Right atrium auricular region (tissue), 2 donors: Measurements from ENCODE around the gene EFNB3. TPM values are rescaled to one million over a fixed set of nuclear protein-coding genes. Genes with fewer than 3 reads are reported as not detected.

ENCODE experiments used
- DNase-seq: peaks from one replicate; pipeline ENCODE4 v3.0.0-alpha.2; 2019; ENCODE audit warnings: low spot score
- H3K27ac ChIP-seq, 2 donors: fragments of 200-600 bp; sonication (generic); 1 replicate in 1 of 2; 2 replicates in 1 of 2; pipeline ENCODE4 v1.5.1; 2016 to 2019
- H3K27me3 ChIP-seq, 2 donors: fragments of 200-600 bp; sonication (generic); one replicate each; pipeline versions ENCODE4 v1.5.1 to v1.6.0; 2017 to 2019
- H3K36me3 ChIP-seq: fragments of 200-600 bp; sonication (generic); one replicate; pipeline ENCODE4 v1.5.1; 2016
- H3K4me1 ChIP-seq, 2 donors: fragments of 200-600 bp; sonication (generic); one replicate each; pipeline versions ENCODE4 v1.5.1 to v1.6.0; 2017 to 2019
- H3K4me3 ChIP-seq, 2 donors: fragments of 200-600 bp; sonication (generic); 1 replicate in 1 of 2; 2 replicates in 1 of 2; pipeline ENCODE4 v1.5.1; 2017 to 2019; ENCODE audit warnings: mild to moderate bottlenecking in 1 of 2, moderate library complexity in 1 of 2
- H3K9me3 ChIP-seq, 2 donors: fragments of 200-600 bp; sonication (generic); one replicate each; pipeline ENCODE4 v1.5.1; 2019
- total RNA-seq, 2 donors: library from RNA; depleted of rRNA; stranded (reverse); fragments of >200 nt; gene quantifications; one replicate each; pipeline ENCODE4 v1.1.0, GENCODE V29; 2016
- TF ChIP-seq, protein P1 (sequence below), 2 donors: fragments of 200-600 bp; sonication (generic); IDR thresholded peaks; one replicate each; pipeline ENCODE4 v1.5.1; 2019; ENCODE audit warnings: antibody characterized with exemption in 2 of 2

EFNB3 gene
- total RNA-seq, 2 donors from 2014 or later, result 2.1 to 5.9 TPM

DNA sequence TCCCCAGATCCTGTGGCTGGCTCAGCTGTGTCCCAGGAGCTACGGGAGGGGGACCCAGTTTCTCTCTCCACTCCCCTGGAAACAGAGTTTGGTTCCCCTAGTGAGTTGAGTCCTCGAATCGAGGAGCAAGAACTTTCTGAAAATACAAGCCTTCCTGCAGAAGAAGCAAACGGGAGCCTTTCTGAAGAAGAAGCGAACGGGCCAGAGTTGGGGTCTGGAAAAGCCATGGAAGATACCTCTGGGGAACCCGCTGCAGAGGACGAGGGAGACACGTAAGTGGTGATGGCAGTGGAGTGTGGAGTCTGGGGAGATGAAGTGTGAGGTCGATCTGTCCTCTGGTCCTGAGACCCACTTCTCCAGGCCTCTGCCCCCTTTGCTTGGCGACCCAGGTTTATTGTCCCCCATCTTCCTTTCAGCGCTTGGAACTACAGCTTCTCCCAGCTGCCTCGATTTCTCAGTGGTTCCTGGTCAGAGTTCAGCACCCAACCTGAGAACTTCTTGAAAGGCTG is 16.1 kb upstream of the EFNB3 start:
- peak overlapping the region; percentile 56 to 75 for H3K4me3 ChIP-seq
- H3K4me1 ChIP-seq, result peaks cover 6 to 21% of the 10 kb centered on the region in 2 donors
- no peaks in the 10 kb centered on the region for H3K36me3 ChIP-seq
- DNase-seq, result no peak
- peak overlapping the region; percentile 69 to 89 for H3K27ac ChIP-seq
- TF ChIP-seq, protein P1, sequence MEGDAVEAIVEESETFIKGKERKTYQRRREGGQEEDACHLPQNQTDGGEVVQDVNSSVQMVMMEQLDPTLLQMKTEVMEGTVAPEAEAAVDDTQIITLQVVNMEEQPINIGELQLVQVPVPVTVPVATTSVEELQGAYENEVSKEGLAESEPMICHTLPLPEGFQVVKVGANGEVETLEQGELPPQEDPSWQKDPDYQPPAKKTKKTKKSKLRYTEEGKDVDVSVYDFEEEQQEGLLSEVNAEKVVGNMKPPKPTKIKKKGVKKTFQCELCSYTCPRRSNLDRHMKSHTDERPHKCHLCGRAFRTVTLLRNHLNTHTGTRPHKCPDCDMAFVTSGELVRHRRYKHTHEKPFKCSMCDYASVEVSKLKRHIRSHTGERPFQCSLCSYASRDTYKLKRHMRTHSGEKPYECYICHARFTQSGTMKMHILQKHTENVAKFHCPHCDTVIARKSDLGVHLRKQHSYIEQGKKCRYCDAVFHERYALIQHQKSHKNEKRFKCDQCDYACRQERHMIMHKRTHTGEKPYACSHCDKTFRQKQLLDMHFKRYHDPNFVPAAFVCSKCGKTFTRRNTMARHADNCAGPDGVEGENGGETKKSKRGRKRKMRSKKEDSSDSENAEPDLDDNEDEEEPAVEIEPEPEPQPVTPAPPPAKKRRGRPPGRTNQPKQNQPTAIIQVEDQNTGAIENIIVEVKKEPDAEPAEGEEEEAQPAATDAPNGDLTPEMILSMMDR (IDR thresholded peaks at IDR 0.05), result no peak
- H3K27me3 ChIP-seq, result no peaks in the 10 kb centered on the region
- no peaks in the 10 kb centered on the region for H3K9me3 ChIP-seq

DNA sequence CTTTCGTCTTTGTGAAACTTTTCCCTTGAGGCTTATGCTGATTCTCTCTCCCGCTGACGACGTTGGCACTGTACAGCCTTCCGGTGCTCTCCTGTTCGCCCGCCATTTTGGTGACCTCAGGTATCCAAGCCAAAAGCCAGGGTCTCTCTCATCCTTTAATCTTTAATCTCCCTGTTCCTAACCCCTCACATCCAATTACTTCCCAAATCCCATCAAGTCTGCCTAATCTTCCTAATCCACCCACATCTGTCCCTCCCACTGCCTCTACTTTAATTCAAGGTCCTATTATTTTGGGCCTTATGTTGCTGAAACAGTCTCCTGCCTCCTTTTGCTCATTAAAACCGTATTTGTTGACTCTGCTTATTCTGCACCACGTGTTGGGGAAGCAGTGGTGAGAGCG is 9.4 kb upstream of the EFNB3 start:
- H3K36me3 ChIP-seq, result no peaks in the 10 kb centered on the region
- H3K9me3 ChIP-seq, result no peaks in the 10 kb centered on the region
- H3K4me3 ChIP-seq, result no peak overlapping the region
- TF ChIP-seq, protein P1 (IDR thresholded peaks at IDR 0.05), result no peak
- no peak for DNase-seq
- no peaks in the 10 kb centered on the region for H3K27me3 ChIP-seq
- H3K4me1 ChIP-seq, result no peaks in the 10 kb centered on the region
- no peak overlapping the region for H3K27ac ChIP-seq

DNA sequence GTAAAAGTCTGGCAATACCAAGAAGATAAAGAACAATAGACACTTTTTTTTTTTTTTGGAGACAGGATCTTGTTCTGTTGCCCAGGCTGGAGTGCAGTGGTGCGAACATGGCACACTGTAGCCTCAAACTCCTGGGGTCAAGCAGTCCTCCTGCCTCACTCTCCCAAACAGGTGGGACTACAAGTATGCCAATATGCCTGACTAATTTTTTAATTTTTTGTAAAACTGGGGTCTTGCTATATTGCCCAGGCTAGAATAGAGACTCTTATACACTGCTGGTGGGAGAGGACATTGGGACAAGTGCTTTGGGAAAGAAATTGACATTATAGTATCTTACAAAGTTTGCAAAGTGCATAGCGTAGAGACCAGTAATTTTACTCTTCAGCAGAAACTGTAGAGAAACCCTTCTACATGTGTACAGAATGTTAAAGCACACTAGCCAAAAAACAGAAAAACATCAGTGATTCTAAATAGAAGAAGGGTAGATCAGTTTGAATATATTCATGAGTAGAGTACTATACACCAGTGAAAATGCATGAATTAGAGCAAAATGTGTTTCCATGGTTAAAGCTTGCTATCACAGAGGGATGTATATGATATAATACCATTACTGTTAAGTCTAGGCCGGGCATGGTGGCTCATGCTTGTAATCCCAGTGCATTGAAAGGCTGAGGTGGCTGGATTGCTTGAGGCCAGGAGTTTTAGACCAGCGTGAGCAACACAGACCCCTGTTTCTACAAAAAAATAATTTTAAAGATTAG is 7.0 kb upstream of the EFNB3 start:
- Histone ChIP-seq H3K4me1 (no peaks in the 10 kb centered on the region), H3K36me3 (peaks cover 14% of the 10 kb centered on the region), H3K4me3 (no peak overlapping the region), H3K9me3 (no peaks in the 10 kb centered on the region), H3K27ac (no peak overlapping the region), H3K27me3 (no peaks in the 10 kb centered on the region)
- no peak for DNase-seq
- TF ChIP-seq, protein P1 (IDR thresholded peaks at IDR 0.05), result no peak

DNA sequence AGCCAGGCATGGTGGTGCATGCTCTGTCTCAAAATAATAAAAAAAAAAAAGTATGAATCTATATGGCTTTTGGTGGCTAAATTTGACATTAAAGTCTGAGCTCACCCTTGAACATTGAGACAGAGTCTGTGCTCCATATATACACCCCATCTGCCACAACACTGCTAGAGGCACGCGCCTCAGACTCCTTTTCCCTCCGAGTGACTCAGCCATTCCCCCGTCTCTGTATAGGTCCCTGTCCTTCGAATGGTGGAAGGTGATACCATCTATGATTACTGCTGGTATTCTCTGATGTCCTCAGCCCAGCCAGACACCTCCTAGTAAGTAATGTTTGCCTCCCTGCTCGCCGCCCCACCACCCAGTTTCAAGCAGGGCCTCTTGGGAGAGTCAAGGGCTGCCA is 4.5 kb upstream of the EFNB3 start:
- H3K9me3 ChIP-seq, result no peaks in the 10 kb centered on the region
- TF ChIP-seq, protein P1 (IDR thresholded peaks at IDR 0.05), result no peak

DNA sequence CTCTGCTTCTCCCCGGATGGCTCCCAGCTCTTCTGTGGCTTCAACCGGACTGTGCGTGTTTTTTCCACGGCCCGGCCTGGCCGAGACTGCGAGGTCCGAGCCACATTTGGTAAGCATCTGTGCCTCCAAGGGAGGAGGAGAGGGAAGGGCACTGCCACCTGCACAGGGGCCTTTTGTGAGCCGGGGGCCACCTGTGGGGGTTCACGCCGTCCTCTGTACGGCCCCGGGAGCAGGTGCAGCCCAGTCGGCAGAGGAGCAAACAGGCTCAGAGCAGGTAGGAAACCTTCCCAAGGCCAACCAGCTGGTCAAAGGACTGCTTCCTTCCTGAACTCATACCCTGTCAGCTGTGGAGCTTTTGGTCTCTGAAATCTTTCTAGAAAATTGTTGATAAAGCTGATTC is 3.3 kb upstream of the EFNB3 start:
- Histone ChIP-seq H3K4me3 (no peak overlapping the region), H3K4me1 (peaks cover 0 to 20% of the 10 kb centered on the region in 2 donors), H3K9me3 (no peaks in the 10 kb centered on the region), H3K27me3 (peaks cover 0 to 14% of the 10 kb centered on the region in 2 donors), H3K27ac (no peak overlapping the region), H3K36me3 (peaks cover 14% of the 10 kb centered on the region)
- no peak for DNase-seq
- TF ChIP-seq, protein P1 (IDR thresholded peaks at IDR 0.05), result no peak

More for the DNA sequence above, 4.5 kb upstream of the EFNB3 start:
- no peak overlapping the region for H3K4me3 ChIP-seq
- H3K27me3 ChIP-seq, result peaks cover 0 to 12% of the 10 kb centered on the region in 2 donors
- DNase-seq, result no peak
- H3K27ac ChIP-seq, result no peak overlapping the region
- peaks cover 14% of the 10 kb centered on the region for H3K36me3 ChIP-seq
- H3K4me1 ChIP-seq, result peaks cover 0 to 20% of the 10 kb centered on the region in 2 donors
